Jurkat, Clone E6-1 (cell line): ENCODE results near the gene HAPLN3.

ENCODE experiments used
- DNase-seq: peaks from one replicate; pipeline ENCODE4 v3.0.0-alpha.2; 2011; ENCODE audit warnings: low read depth, low spot score
- H3K4me3 ChIP-seq: 2 replicates; pipeline ENCODE4 v1.5.1; 2011; ENCODE audit warnings: mild to moderate bottlenecking, low read length, control low read depth, moderate library complexity

The HAPLN3 gene

DNA sequence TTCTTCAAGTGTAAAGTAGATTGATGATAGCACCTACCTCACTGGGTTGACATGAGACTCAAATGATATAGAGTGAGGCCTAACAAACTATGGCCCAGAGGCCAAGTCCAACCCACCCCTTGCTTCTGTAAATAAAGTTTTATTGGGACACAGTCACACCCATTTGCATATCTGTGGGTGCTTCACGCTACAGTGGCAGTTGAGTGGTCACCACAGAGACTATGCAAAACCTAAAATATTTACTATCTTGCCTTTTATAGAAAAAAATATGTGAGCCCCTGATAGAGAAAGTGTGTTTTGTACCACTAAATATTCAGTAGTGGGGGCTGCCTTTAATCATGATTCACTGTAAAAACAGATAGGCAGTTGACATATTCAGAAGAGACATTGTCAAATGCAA is 54.1 kb downstream of the HAPLN3 start:
- no peak overlapping the region for H3K4me3 ChIP-seq
- no peak for DNase-seq

DNA sequence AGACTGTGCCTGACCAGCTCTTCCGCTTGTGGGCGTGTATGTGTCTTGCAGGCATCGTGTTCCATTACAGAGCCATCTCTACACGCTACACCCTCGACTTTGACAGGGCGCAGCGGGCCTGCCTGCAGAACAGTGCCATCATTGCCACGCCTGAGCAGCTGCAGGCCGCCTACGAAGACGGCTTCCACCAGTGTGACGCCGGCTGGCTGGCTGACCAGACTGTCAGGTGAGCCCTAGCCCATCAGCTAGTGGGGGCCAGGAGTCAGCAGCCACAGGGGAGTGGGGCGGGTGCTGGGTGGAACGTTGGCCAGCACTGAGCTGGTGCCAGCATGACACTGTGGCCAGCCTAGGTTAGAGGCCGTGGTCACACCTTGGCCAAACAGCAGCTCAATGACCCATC is 55.4 kb downstream of the HAPLN3 start:
- H3K4me3 ChIP-seq: no peak overlapping the region
- DNase-seq: no peak

DNA sequence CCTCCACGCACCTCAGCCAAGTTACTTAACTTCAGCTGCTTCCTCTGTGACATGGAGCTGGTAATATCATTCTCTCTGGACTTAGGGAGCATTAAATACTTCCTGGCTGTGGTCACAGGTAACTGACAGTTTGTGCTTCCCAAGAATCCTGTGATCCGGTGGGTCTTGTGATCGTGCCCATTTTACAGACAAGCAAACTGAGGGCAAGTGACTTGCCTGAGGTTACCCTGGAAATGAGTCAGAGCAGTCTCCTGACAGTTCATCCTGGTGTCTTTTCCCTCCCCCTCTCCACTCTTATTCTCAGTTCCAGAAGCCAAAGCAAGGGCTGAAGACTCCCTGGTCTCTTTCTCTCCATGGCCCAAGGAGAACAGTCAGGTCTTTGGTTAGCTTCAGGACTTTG is 56.2 kb downstream of the HAPLN3 start:
- H3K4me3 ChIP-seq: no peak overlapping the region
- DNase-seq: no peak

DNA sequence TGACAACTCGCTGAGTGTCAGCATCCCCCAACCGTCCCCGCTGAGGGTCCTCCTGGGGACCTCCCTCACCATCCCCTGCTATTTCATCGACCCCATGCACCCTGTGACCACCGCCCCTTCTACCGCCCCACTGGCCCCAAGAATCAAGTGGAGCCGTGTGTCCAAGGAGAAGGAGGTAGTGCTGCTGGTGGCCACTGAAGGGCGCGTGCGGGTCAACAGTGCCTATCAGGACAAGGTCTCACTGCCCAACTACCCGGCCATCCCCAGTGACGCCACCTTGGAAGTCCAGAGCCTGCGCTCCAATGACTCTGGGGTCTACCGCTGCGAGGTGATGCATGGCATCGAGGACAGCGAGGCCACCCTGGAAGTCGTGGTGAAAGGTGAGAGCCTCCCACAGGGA is 56.7 kb downstream of the HAPLN3 start:
- DNase-seq: no peak
- no peak overlapping the region for H3K4me3 ChIP-seq

DNA sequence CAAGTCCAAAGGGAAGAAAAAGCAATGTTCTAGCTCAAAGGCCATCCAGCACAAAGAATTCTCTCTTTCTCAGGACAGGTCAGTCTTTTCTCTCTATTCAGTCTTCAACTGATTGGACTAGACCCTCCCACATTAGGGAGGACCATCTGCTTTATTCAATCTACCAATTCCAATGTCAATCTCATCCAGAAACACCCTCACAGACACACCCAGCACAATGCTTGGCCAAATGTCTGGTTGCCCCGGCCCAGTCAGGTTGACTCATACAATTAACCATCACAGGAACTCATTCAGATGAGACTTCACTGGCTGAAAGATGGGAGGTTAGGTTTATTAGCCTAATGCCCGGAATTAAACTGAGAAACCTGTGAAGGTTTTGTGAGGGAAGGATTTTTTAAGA is 59.7 kb downstream of the HAPLN3 start:
- no peak for DNase-seq
- H3K4me3 ChIP-seq: no peak overlapping the region

DNA sequence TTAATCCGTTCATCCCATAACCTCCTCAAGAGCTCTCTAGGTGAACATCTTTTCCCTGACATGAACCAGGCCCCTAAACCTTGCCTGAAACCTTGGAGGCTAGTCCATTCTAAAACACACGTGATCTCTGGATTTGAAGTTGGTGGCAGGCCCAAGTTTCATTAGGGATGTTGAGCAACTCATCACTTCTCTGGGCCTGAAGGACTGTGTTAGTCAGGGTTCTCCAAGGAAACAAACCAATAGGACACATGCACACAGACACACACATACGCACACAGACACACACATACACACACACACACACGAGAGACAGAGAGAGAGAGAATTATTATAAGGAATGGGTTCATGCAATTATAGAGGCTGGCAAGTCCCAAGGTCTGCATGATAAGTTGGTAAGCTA is 60.2 kb downstream of the HAPLN3 start:
- no peak for DNase-seq
- H3K4me3 ChIP-seq: no peak overlapping the region

DNA sequence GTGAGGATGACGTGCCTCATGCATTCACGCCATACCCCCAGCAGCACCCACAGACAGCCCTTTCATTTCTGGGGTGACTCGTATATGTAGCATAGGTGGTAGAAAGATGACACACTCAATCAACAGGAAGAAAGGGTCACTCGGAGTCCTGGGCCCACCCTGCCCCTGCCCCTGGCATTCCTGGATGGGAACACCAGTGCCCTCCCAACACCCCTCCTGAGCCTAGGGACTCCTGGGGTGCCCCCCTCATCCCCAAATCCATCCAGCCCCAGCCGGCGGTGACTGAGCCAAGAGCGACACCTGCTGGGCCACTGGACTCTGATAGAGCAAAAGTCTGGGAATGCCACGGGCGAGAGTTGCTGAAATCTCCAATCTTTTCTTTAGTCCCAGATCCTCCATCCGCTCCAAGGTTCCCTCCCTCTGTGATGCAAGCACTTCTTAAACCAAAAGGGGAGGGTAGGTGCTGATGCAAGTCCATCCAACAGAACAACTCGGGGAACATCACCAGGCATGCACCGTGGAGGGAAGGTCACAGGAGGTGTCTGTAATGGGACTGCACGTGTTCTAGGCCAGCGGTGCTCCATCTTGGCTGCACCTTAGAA is 61.0 kb downstream of the HAPLN3 start:
- no peak overlapping the region for H3K4me3 ChIP-seq
- DNase-seq: no peak

DNA sequence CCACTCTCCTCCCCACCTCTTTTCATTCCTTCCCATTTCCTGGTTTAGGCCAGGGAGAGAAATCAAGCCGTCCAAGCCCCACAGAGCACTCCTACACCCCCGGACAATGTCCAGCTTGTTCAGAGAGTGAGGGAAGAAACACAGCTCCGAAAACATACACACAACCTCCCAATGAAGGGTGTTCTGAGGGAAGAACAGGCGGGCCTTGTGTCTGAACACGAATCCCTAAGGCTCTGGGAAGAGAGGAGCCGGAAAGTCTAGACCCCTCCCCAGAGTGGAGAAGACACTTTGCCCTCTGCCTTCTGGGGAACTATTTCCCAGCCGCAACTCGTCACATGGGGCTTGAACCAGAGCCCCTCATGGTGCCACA is 61.6 kb downstream of the HAPLN3 start:
- no peak for DNase-seq
- H3K4me3 ChIP-seq: no peak overlapping the region

DNA sequence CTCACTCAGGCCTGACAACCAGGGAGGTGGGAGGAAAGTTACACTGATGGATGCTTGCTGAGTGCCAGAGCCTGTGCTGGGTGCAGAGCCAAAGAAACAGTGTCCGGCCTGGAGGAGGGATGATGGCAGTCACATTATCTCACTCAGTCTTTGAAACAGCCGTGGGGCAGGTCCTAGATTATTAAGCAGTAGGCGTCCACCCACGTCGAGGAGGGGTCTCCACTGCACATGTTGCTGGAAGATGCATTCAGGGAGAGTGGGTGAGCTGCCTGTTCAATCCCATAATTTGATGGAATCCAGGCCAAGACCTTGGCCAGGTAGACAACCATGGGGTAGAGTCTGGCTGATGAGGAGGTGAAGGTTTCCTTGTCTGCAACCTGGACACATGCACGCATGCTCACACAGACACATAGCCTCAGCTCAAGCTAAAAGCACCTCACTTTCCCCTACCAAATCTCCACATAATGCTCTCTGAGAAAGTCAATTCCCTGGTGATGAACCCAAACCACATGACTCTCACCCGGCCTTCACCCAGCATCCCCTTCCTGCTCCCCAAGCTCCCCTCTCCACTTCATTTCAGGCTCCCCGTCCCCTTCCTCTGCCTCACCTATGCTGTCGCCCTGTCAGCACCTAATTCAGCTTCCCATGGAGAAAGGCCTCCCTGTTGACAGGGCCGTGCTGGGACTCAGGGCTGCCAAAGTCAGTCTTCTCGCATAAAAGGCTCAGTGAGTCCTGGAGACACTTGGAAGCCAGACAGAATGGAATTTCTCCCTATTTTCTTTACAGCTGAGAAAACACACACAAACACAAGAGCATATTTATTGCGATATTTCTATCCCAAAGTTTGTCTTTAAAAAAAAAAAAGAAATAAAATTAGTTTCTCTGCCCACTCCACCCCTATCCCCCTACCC is 62.3 kb downstream of the HAPLN3 start:
- DNase-seq: no peak
- H3K4me3 ChIP-seq: no peak overlapping the region

DNA sequence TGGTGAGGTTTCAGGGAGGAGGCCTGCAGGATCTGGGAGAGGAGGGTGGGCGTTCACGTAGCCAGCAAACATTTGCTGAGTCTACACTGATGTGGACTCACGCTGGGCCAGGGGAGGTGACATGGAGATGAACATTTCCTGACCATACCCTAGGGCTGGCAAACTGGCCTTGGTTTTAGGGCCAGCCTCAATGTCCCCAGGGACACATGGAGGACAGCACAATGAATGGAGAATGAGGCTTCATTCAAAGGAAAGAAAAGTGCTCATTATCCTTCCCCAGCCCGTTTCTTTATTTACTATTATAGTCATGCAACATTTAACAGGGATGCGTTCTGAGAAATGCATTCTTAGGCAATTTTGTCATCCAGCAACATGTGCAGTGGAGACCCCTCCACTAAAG is 65.3 kb downstream of the HAPLN3 start:
- no peak for DNase-seq
- H3K4me3 ChIP-seq: no peak overlapping the region

DNA sequence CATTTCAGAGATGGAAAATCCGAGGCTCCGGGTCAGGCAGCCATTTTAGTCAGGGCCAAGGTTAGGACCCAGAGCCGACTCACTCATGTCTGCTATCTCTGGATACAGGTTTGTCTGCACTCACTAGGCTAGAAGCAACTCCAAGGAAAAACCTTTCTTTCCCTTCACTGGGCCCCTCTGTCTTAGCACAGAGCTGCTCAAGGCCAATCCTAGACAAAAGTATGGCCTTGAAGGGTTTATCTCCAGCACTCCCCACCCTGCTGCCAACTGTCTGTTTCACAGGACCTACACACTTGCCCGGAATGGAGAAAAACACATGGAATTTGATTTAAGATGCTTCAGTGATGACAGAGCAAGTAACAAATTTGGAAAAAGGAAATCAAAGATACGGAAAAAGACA is 66.6 kb downstream of the HAPLN3 start:
- DNase-seq: no peak
- H3K4me3 ChIP-seq: no peak overlapping the region
